GM12875 (cell line): ENCODE data around the gene CLSTN2.

Experiments used
- H3K4me3 ChIP-seq: one replicate; pipeline ENCODE4 v1.5.1; 2011; ENCODE audit warnings: low read depth, low read length, control low read depth
- CTCF ChIP-seq: IDR thresholded peaks from 2 replicates; pipeline ENCODE4 v1.5.1; 2011; ENCODE audit warnings: low read depth, mild to moderate bottlenecking, control low read depth, inconsistent platforms, low read length, moderate library complexity, borderline replicate concordance; ENCODE audit not compliant: insufficient read depth

The CLSTN2 gene

GRCh38 chr3:140247775-140248174 lies 312.8 kb downstream of the CLSTN2 start:
- TF ChIP-seq CTCF = no peak
- no peak overlapping the region for H3K4me3 ChIP-seq

- no peak overlapping the region for H3K4me3 ChIP-seq
- TF ChIP-seq CTCF = no peak
Observed at GRCh38 chr3:140249188-140249587, 314.2 kb downstream of the CLSTN2 start.

GRCh38 chr3:140250010-140250855 lies 315.2 kb downstream of the CLSTN2 start:
- no peak for TF ChIP-seq CTCF
- H3K4me3 ChIP-seq = no peak overlapping the region

GRCh38 chr3:140250945-140251344 lies 316.0 kb downstream of the CLSTN2 start:
- TF ChIP-seq CTCF = no peak
- no peak overlapping the region for H3K4me3 ChIP-seq

GRCh38 chr3:140251678-140252077 lies 316.7 kb downstream of the CLSTN2 start:
- TF ChIP-seq CTCF = no peak
- no peak overlapping the region for H3K4me3 ChIP-seq

GRCh38 chr3:140252812-140253656 lies 318.0 kb downstream of the CLSTN2 start:
- TF ChIP-seq CTCF = no peak
- no peak overlapping the region for H3K4me3 ChIP-seq
